ENCODE data around the gene NRIP2.

DNA sequence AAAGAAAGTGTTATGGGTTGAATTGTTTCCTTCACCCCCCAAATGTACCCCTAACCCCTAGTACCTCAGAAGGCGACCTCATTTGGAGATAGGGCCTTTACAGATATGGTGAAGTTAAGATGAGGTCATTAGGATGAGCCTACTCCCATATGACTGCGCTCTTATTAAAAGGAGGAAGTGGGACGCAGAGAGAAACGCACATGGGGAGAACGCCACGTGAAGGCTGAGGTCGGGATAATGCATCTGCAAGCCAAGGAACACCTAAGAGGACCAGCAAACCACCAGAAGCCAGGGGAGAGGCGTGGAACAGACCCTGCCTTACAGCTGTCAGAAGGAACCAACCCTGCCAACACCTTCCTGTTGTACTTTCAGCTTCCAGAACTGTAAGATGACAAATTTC lies 1.7 kb upstream of the NRIP2 start:
- TF ChIP-seq, protein P1, sequence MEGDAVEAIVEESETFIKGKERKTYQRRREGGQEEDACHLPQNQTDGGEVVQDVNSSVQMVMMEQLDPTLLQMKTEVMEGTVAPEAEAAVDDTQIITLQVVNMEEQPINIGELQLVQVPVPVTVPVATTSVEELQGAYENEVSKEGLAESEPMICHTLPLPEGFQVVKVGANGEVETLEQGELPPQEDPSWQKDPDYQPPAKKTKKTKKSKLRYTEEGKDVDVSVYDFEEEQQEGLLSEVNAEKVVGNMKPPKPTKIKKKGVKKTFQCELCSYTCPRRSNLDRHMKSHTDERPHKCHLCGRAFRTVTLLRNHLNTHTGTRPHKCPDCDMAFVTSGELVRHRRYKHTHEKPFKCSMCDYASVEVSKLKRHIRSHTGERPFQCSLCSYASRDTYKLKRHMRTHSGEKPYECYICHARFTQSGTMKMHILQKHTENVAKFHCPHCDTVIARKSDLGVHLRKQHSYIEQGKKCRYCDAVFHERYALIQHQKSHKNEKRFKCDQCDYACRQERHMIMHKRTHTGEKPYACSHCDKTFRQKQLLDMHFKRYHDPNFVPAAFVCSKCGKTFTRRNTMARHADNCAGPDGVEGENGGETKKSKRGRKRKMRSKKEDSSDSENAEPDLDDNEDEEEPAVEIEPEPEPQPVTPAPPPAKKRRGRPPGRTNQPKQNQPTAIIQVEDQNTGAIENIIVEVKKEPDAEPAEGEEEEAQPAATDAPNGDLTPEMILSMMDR (IDR thresholded peaks at IDR 0.05; ENCODE audit: extremely low read depth in 1 of 2, insufficient read depth in 1 of 2, low read depth in 1 of 2, low read length in 2 of 2) = no peak
- TF ChIP-seq, protein P2, sequence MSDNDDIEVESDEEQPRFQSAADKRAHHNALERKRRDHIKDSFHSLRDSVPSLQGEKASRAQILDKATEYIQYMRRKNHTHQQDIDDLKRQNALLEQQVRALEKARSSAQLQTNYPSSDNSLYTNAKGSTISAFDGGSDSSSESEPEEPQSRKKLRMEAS (IDR thresholded peaks at IDR 0.05; ENCODE audit: insufficient read depth, insufficient read length) = no peak
- no peak for TF ChIP-seq POLR2AphosphoS5 (IDR thresholded peaks at IDR 0.05; ENCODE audit: insufficient read depth, low read depth, low read length)
- TF ChIP-seq POLR2A (IDR thresholded peaks at IDR 0.05; ENCODE audit: low read depth, low read length) = no peak
- no peak for TF ChIP-seq EZH2 (IDR thresholded peaks at IDR 0.05; ENCODE audit: borderline replicate concordance, low read depth, low read length, severe bottlenecking)
- no peak for TF ChIP-seq MYC (IDR thresholded peaks at IDR 0.05; ENCODE audit: low read depth, low read length)
- no peak for TF ChIP-seq JUN (IDR thresholded peaks at IDR 0.05; ENCODE audit: borderline replicate concordance, insufficient read depth, insufficient read length, low read depth)

Data from endothelial cell of umbilical vein (primary cell).